Right lobe of liver (tissue), 6 donors: ENCODE measurements around the gene P4HA1. TPM values are rescaled to one million over a fixed set of nuclear protein-coding genes. Genes with fewer than 3 reads are reported as not detected.
"Not testable (repeated sequence)": the region's sequence is repeated elsewhere in the genome, so short reads cannot be mapped to it uniquely, and the experiment has no call there.

Source experiments
- ATAC-seq, 4 donors: fragments of 200-7000 bp; cut with Tn5 transposase; one replicate each; pipeline ENCODE4 v1.9.1; 2020; ENCODE audit warnings: mild to moderate bottlenecking in 4 of 4, moderate library complexity in 4 of 4
- DNase-seq, 3 donors: peaks; one replicate each; pipeline ENCODE4 v3.0.0-alpha.2; 2020
- H3K27ac ChIP-seq, 3 donors: fragments of 200-600 bp; one replicate each; pipeline ENCODE4 v1.8.0; 2022
- H3K27me3 ChIP-seq, 2 donors: fragments of 200-600 bp; one replicate each; pipeline ENCODE4 v1.8.0; 2022
- H3K36me3 ChIP-seq, 4 donors: fragments of 200-600 bp; sonication (generic) in 1 of 4; one replicate each; pipeline versions ENCODE4 v1.5.1 to v1.8.0; 2017 to 2022; ENCODE audit warnings: control low read depth in 1 of 4
- H3K4me1 ChIP-seq, 4 donors: fragments of 200-600 bp; sonication (generic) in 1 of 4; one replicate each; pipeline versions ENCODE4 v1.5.1 to v1.8.0; 2017 to 2022; ENCODE audit warnings: control low read depth in 1 of 4
- H3K4me3 ChIP-seq, 3 donors: fragments of 200-600 bp; one replicate each; pipeline ENCODE4 v1.8.0; 2022
- H3K9me3 ChIP-seq, 4 donors: fragments of 200-600 bp; sonication (generic) in 1 of 4; one replicate each; pipeline versions ENCODE4 v1.5.1 to v1.8.0; 2017 to 2022; ENCODE audit warnings: control low read depth in 1 of 4
- CTCF ChIP-seq, 4 donors: fragments of 200-600 bp in 3 of 4; fragments of 450-650 bp in 1 of 4; IDR thresholded peaks; one replicate each; pipeline versions ENCODE4 v1.5.1 to v1.8.0; 2016 to 2022; ENCODE audit warnings: antibody characterized with exemption in 4 of 4, mild to moderate bottlenecking in 2 of 4
- POLR2A ChIP-seq: fragments of 450-650 bp; IDR thresholded peaks from one replicate; pipeline ENCODE4 v1.6.1; 2017; ENCODE audit warnings: antibody characterized with exemption, mild to moderate bottlenecking
- WGBS: methylation state at CpG from one replicate; pipeline ENCODE4 v1.1.6; 2018; ENCODE audit warnings: low coverage, low lambda C conversion rate; ENCODE audit not compliant: insufficient coverage; ENCODE audit errors: missing lambda C conversion rate; 5-methylcytosine and 5-hydroxymethylcytosine counted together
- intact Hi-C, 2 donors: fragments of 100-400 bp; cut with DNase I; formaldehyde crosslinking; loops; one replicate each; pipeline versions ENCODE4 v1.11.2 to v1.14.1; 2022
- total RNA-seq, 6 experiments: library from RNA; depleted of rRNA in 2 of 6; stranded (reverse); fragments of >200 nt in 2 of 6; fragmentation: NEBNext Ultra II Directional in 3 of 6; extraction: Animal tissue kit (Norgen Biotek cat#: 25700) in 3 of 6; gene quantifications; one replicate each; pipeline versions ENCODE4 v1.1.0 to v1.2.4, GENCODE V29; 2016 to 2023
- donor health status: DM: no; HTN: yes; CAD: no.
- donor health status: DM: no; HTN: no; CAD: no.
- donor health status: DM: no; HTN: no; CAD: no.
- donor health status: DM: no; HTN: yes; CAD: no.
- donor health status: DM: no; HTN: yes; CAD: no.

Gene P4HA1
- total RNA-seq, 6 experiments from 2014 or later, result 6.2 to 67.8 (median 26.2) TPM

DNA sequence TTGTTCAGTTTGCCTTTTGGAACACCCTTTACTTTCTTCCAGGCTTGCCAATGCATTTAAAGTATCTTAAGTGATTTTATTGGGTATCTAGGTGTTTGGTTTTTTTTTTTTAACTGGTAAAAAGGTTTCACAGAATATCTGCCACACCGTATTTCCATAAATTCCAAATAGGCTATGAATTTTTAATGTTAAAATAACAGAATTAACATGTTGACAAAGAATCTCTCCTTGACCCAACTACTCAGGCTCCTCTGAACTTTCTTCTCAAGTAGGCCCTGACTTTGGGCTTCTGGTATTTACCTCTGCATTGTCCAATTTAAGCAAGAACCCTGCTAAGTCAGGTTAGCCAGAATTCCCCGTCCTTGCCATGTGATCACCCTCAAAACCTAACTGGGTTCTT, 80.9 kb downstream of the P4HA1 start:
- DNase-seq, result no peak
- H3K36me3 ChIP-seq, result peaks cover 7 to 71% (median 25%) of the 10 kb centered on the region in 4 donors
- H3K4me3 ChIP-seq, result no peak overlapping the region
- no peak for TF ChIP-seq CTCF (IDR thresholded peaks at IDR 0.05)
- TF ChIP-seq POLR2A, result no peak
- H3K9me3 ChIP-seq, result no peaks in the 10 kb centered on the region
- H3K27me3 ChIP-seq, result no peaks in the 10 kb centered on the region
- no peak for ATAC-seq
- H3K4me1 ChIP-seq, result no peaks in the 10 kb centered on the region
- H3K27ac ChIP-seq, result no peak overlapping the region
- intact Hi-C loops, result no loop called here
- 90% methylated on average over 2 of the region's 2 CpGs for WGBS

DNA sequence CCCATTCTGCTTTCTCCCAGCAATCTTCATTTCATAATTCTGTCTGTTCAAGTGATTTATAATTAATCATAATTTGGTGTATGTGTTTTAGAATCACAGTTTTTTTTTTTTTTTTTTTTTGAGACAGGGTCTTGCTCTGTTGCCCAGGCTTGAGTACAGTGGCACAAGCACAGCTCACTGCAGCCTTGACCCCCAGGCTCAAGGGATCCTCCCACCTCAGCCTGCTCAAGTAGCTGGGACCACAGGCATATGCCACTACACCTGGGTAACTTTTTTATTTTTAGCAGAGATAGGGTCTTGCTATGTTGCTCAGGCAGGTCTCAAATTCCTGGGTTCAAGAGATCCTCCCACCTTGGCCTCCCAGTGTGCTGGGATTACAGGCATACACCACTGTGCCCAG, 92.8 kb downstream of the P4HA1 start:
- H3K27ac ChIP-seq, result no peak overlapping the region
- TF ChIP-seq POLR2A (no peak), CTCF (IDR thresholded peaks at IDR 0.05) (no peak)
- no peaks in the 10 kb centered on the region for H3K27me3 ChIP-seq
- H3K9me3 ChIP-seq, result no peaks in the 10 kb centered on the region
- intact Hi-C loops, result no loop called here
- DNase-seq (no peak), ATAC-seq (peak in 1 of 4 donors; percentile 3)
- peaks cover 7 to 46% (median 7%) of the 10 kb centered on the region in 4 donors for H3K36me3 ChIP-seq
- H3K4me1 ChIP-seq, result no peaks in the 10 kb centered on the region
- no peak overlapping the region for H3K4me3 ChIP-seq

- Histone ChIP-seq H3K9me3 (no peaks in the 10 kb centered on the region), H3K27me3 (no peaks in the 10 kb centered on the region), H3K27ac (no peak overlapping the region), H3K4me1 (no peaks in the 10 kb centered on the region), H3K4me3 (no peak overlapping the region), H3K36me3 (peaks cover 6 to 17% (median 7%) of the 10 kb centered on the region in 4 donors)
- intact Hi-C loops, result no loop called here
- DNase-seq (no peak), ATAC-seq (no peak)
- no peak for TF ChIP-seq CTCF (IDR thresholded peaks at IDR 0.05)
- no peak for TF ChIP-seq POLR2A
- WGBS, result 88% methylated on average over 3 of the region's 3 CpGs
Observed at GRCh38 chr10:73000973-73001372, 95.7 kb downstream of the P4HA1 start.

GRCh38 chr10:72997099-72997498, 99.6 kb downstream of the P4HA1 start:
- Histone ChIP-seq H3K36me3 (no peaks in the 10 kb centered on the region), H3K4me3 (no peak overlapping the region), H3K27ac (no peak overlapping the region), H3K9me3 (no peaks in the 10 kb centered on the region), H3K4me1 (no peaks in the 10 kb centered on the region), H3K27me3 (no peaks in the 10 kb centered on the region)
- ATAC-seq (no peak), DNase-seq (no peak)
- intact Hi-C loops, result no loop called here
- TF ChIP-seq CTCF (IDR thresholded peaks at IDR 0.05) (no peak), POLR2A (no peak)
- 96% methylated on average over 2 of the region's 2 CpGs for whole genome bisulfite sequencing

- not testable (repeated sequence) for DNase-seq
Observed at GRCh38 chr10:72995459-72995858, 101.2 kb downstream of the P4HA1 start.

DNA sequence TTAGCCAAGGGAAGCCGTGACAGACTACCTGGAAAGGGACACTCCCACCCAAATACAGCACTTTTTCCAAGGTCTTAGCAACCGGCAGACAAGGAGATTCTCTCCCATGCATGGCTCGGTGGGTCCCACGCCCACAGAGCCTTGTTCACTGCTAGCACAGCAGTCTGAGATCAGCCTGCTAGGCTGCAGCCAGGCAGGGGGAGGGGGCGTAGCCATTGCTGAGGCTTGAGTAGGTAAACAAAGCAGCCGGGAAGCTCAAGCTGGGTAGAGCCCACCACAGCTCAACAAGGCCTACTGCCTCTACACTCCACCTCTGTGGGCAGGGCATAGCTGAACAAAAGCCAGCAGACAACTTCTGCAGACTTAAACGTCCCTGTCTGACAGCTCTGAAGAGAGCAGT, 106.9 kb downstream of the P4HA1 start:
- H3K9me3 ChIP-seq, H3K4me3 ChIP-seq, H3K36me3 ChIP-seq, intact Hi-C loops, H3K27me3 ChIP-seq, DNase-seq, H3K4me1 ChIP-seq, H3K27ac ChIP-seq: not testable (repeated sequence)
- peak in 1 of 4 donors; percentile 12 for ATAC-seq
- WGBS, result 86% methylated on average over 2 of the region's 7 CpGs

More at GRCh38 chr10:72995459-72995858, 101.2 kb downstream of the P4HA1 start:
- H3K9me3 ChIP-seq, ATAC-seq, H3K4me1 ChIP-seq, H3K36me3 ChIP-seq, intact Hi-C loops, H3K27me3 ChIP-seq, H3K4me3 ChIP-seq, H3K27ac ChIP-seq: not testable (repeated sequence)

GRCh38 chr10:72984618-72985017, 112.0 kb downstream of the P4HA1 start:
- H3K4me3 ChIP-seq, H3K27ac ChIP-seq, H3K9me3 ChIP-seq, H3K4me1 ChIP-seq, DNase-seq, H3K36me3 ChIP-seq, H3K27me3 ChIP-seq, intact Hi-C loops, ATAC-seq: not testable (repeated sequence)
- WGBS, result 90% methylated on average over 3 of the region's 4 CpGs
